HepG2 (cell line): ENCODE data around the gene GOLT1A. TPM values are rescaled to one million over a fixed set of nuclear protein-coding genes. Genes with fewer than 3 reads are reported as not detected.
A peak's percentile ranks its signal among the peaks of the same experiment; 100 is the strongest.

Source experiments
- AHR ChIP-seq: IDR thresholded peaks from 2 replicates; pipeline ENCODE4 v1.6.1; 2018; ENCODE audit warnings: missing genetic modification reagents, missing compliant biosample characterization
- ARNT2 ChIP-seq: sonication (generic); formaldehyde crosslinking; IDR thresholded peaks from 2 replicates; pipeline ENCODE4 v1.8.0; 2022; ENCODE audit warnings: mild to moderate bottlenecking, low read depth, missing genetic modification reagents, moderate library complexity
- CBFB ChIP-seq: sonication (generic); formaldehyde crosslinking; IDR thresholded peaks from 2 replicates; pipeline ENCODE4 v1.4.0; 2020; ENCODE audit warnings: missing genetic modification reagents
- ETV5 ChIP-seq: IDR thresholded peaks from 2 replicates; pipeline ENCODE4 v1.6.1; 2018; ENCODE audit warnings: missing biosample characterization, missing genetic modification reagents, inconsistent platforms, borderline replicate concordance
- HNF4A ChIP-seq: sonication (generic); formaldehyde crosslinking; IDR thresholded peaks from 2 replicates; pipeline ENCODE4 v1.4.0; 2020; ENCODE audit warnings: missing genetic modification reagents
- KLF16 ChIP-seq, 2 experiments: sonication (generic) in 1 of 2; formaldehyde crosslinking in 1 of 2; IDR thresholded peaks; 2 replicates each; pipeline versions ENCODE4 v1.6.1 to v1.8.0; 2016 to 2023; ENCODE audit warnings: missing genetic modification reagents in 2 of 2, missing compliant biosample characterization in 1 of 2
- NFKB2 ChIP-seq: sonication (generic); formaldehyde crosslinking; IDR thresholded peaks from 2 replicates; pipeline ENCODE4 v1.4.0; 2020; ENCODE audit warnings: missing genetic modification reagents, borderline replicate concordance
- PHF20 ChIP-seq: sonication (generic); formaldehyde crosslinking; IDR thresholded peaks from 2 replicates; pipeline ENCODE4 v1.5.0; 2020; ENCODE audit warnings: mild to moderate bottlenecking, missing genetic modification reagents
- REXO4 ChIP-seq: sonication (generic); formaldehyde crosslinking; IDR thresholded peaks from 2 replicates; pipeline ENCODE4 v1.8.0; 2022; ENCODE audit warnings: missing genetic modification reagents, mild to moderate bottlenecking, borderline replicate concordance
- SIX1 ChIP-seq: sonication (generic); formaldehyde crosslinking; IDR thresholded peaks from 2 replicates; pipeline ENCODE4 v1.4.0; 2020; ENCODE audit warnings: missing genetic modification reagents, borderline replicate concordance
- SOX6 ChIP-seq, 2 experiments: fragments of 450-650 bp in 1 of 2; sonication (generic) in 1 of 2; formaldehyde crosslinking in 1 of 2; IDR thresholded peaks; 2 replicates each; pipeline versions ENCODE4 v1.4.0 to v1.6.1; 2017 to 2020; ENCODE audit warnings: antibody characterized with exemption in 1 of 2, mild to moderate bottlenecking in 1 of 2, missing genetic modification reagents in 1 of 2
- SP4 ChIP-seq: sonication (generic); formaldehyde crosslinking; IDR thresholded peaks from 2 replicates; pipeline ENCODE4 v1.8.1; 2023; ENCODE audit warnings: mild to moderate bottlenecking, missing genetic modification reagents
- TCF7 ChIP-seq: sonication (generic); IDR thresholded peaks from 2 replicates; pipeline ENCODE4 v1.6.1; 2016; ENCODE audit warnings: antibody characterized with exemption, low read depth
- TMF1 ChIP-seq: sonication (generic); formaldehyde crosslinking; IDR thresholded peaks from 2 replicates; pipeline ENCODE4 v1.8.1; 2022; ENCODE audit warnings: low read depth, missing genetic modification reagents
- ZBTB7A ChIP-seq: sonication (generic); formaldehyde crosslinking; IDR thresholded peaks from 2 replicates; pipeline ENCODE4 v1.8.0; 2022; ENCODE audit warnings: mild to moderate bottlenecking, missing genetic modification reagents
- ZFP36L2 ChIP-seq: sonication (generic); formaldehyde crosslinking; IDR thresholded peaks from 2 replicates; pipeline ENCODE4 v1.4.0; 2020; ENCODE audit warnings: missing genetic modification reagents
- ZNF253 ChIP-seq: sonication (generic); formaldehyde crosslinking; IDR thresholded peaks from 2 replicates; pipeline ENCODE4 v1.8.0; 2022; ENCODE audit warnings: mild to moderate bottlenecking, missing genetic modification reagents, borderline replicate concordance
- ZNF30 ChIP-seq: sonication (generic); formaldehyde crosslinking; IDR thresholded peaks from 2 replicates; pipeline ENCODE4 v1.5.0; 2020; ENCODE audit warnings: mild to moderate bottlenecking, missing genetic modification reagents
- ZNF337 ChIP-seq: sonication (generic); formaldehyde crosslinking; IDR thresholded peaks from 2 replicates; pipeline ENCODE4 v1.5.1; 2020; ENCODE audit warnings: missing genetic modification reagents, low read depth, mild to moderate bottlenecking, borderline replicate concordance
- ZNF547 ChIP-seq: sonication (generic); formaldehyde crosslinking; IDR thresholded peaks from 2 replicates; pipeline ENCODE4 v1.5.1; 2020; ENCODE audit warnings: mild to moderate bottlenecking, missing genetic modification reagents
- ZNF674 ChIP-seq: sonication (generic); formaldehyde crosslinking; IDR thresholded peaks from 2 replicates; pipeline ENCODE4 v1.5.0; 2020; ENCODE audit warnings: low read depth, mild to moderate bottlenecking, missing genetic modification reagents
- polyA plus RNA-seq, 8 experiments: library from polyadenylated mRNA; depleted of rRNA in 3 of 8; stranded (reverse) in 7 of 8; unstranded in 1 of 8; fragments of >200 nt; fragmentation: Illumina TruSeq in 4 of 8; extraction: Trizol in 4 of 8; gene quantifications; 2 replicates each; pipeline versions ENCODE4 v1.2.1 to v1.2.3, GENCODE V29; 2011 to 2016; ENCODE audit warnings: low read depth in 4 of 8, missing spikeins in 1 of 8, mixed read lengths in 1 of 8; ENCODE audit not compliant: insufficient read depth in 1 of 8
- total RNA-seq, 5 experiments: library from RNA; depleted of rRNA; stranded (reverse); fragments of >200 nt; fragmentation: Illumina TruSeq; extraction: Trizol; gene quantifications; 2 replicates each; pipeline ENCODE4 v1.2.3, GENCODE V29; 2016; ENCODE audit warnings: low read depth in 1 of 5
- TF ChIP-seq, protein P1 (sequence below): sonication (generic); formaldehyde crosslinking; conservative IDR thresholded peaks from 2 replicates; pipeline ENCODE4 v1.4.0; 2020; ENCODE audit warnings: mild to moderate bottlenecking, missing genetic modification reagents, moderate library complexity
- TF ChIP-seq, protein P2 (sequence below): sonication (generic); formaldehyde crosslinking; IDR thresholded peaks from 2 replicates; pipeline ENCODE4 v1.8.0; 2022; ENCODE audit warnings: missing genetic modification reagents, mild to moderate bottlenecking, moderate library complexity, borderline replicate concordance
- TF ChIP-seq, protein P3 (sequence below): IDR thresholded peaks from 2 replicates; pipeline ENCODE4 v1.6.1; 2016; ENCODE audit warnings: mild to moderate bottlenecking, missing biosample characterization, missing genetic modification reagents

The GOLT1A gene
- total and polyA plus RNA-seq, 2 of the 13 experiments (the other 11 are each of a cell fraction or from before 2014, with no cell fraction given), result 25.8 to 28.0 TPM

DNA sequence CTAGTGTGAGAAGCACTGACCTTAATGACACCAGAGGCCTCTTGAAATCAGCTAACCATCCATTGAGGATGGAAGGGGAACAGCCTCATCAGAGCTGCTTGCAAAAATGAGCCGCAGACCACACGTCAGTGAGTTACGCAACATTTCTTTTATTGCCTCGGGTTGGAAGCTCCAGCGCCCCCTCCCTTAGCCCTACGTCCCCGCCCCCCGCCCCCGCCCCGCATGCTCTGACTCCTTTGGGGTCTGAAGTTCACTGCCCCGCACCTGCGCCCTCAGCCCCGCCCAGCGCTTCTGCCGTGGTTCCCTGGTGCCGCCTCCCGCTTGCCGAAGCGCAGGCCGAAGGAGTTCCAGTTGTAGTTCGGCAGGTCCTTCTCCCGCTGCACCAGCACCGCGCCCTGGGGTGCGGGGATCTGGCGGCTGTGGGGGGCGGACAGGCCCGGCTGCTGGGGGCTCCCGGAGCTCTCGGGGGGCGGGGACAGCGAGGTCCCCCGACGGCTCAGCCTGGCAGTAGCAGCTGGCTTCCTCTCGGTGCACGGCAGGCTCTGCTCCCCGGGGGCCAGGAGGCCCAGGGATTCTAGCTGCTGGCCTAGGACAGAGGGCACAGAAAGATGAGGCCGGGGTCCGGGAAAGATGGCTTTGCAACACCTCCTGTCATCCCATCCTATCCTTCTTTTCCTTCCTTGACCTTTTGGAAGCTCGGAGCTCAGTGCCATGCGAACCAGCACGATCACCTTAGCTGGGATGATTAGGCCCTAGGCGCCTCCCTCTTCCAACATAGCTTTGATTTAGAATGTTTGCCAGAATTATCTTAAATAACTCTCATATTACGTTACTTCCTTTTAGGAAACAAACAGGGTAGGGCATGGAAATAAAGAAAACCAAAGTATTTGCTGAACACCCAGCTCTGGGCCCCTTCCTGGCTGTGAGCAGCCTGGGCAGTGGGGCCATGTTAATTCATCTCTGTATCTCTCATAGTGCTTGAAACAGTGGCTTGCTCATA lies 23.3 kb downstream of the GOLT1A start (continued):
- TF ChIP-seq NFKB2 (0 out of 2 replicates have a peak, but pooled peaks have one; percentile 20), SIX1 (CRISPR knock-in tag) (no peak), TMF1 (no peak), ZNF674 (no peak), TCF7 (no peak), HNF4A (CRISPR knock-in tag) (peak; percentile 55), ZFP36L2 (no peak), AHR (CRISPR knock-in tag) (no peak), ETV5 (no peak), ZNF253 (CRISPR knock-in tag) (no peak), SOX6 (IDR thresholded peaks at IDR 0.05) (no peak), SOX6 (CRISPR knock-in tag; IDR thresholded peaks at IDR 0.05) (no peak), ZBTB7A (CRISPR knock-in tag) (no peak), ZNF547 (CRISPR knock-in tag) (no peak), ZNF337 (CRISPR knock-in tag) (no peak), ARNT2 (CRISPR knock-in tag) (0 out of 2 replicates have a peak, but pooled peaks have one; percentile 26), PHF20 (no peak), ZNF30 (CRISPR knock-in tag) (0 out of 2 replicates have a peak, but pooled peaks have one; percentile 29), SP4 (CRISPR knock-in tag) (no peak), KLF16 (CRISPR knock-in tag; IDR thresholded peaks at IDR 0.05) (0 out of 4 replicates have a peak, but pooled peaks of 1 of the 2 experiments have one; percentile 17), CBFB (CRISPR knock-in tag) (no peak), REXO4 (CRISPR knock-in tag) (no peak)
- TF ChIP-seq, protein P1, sequence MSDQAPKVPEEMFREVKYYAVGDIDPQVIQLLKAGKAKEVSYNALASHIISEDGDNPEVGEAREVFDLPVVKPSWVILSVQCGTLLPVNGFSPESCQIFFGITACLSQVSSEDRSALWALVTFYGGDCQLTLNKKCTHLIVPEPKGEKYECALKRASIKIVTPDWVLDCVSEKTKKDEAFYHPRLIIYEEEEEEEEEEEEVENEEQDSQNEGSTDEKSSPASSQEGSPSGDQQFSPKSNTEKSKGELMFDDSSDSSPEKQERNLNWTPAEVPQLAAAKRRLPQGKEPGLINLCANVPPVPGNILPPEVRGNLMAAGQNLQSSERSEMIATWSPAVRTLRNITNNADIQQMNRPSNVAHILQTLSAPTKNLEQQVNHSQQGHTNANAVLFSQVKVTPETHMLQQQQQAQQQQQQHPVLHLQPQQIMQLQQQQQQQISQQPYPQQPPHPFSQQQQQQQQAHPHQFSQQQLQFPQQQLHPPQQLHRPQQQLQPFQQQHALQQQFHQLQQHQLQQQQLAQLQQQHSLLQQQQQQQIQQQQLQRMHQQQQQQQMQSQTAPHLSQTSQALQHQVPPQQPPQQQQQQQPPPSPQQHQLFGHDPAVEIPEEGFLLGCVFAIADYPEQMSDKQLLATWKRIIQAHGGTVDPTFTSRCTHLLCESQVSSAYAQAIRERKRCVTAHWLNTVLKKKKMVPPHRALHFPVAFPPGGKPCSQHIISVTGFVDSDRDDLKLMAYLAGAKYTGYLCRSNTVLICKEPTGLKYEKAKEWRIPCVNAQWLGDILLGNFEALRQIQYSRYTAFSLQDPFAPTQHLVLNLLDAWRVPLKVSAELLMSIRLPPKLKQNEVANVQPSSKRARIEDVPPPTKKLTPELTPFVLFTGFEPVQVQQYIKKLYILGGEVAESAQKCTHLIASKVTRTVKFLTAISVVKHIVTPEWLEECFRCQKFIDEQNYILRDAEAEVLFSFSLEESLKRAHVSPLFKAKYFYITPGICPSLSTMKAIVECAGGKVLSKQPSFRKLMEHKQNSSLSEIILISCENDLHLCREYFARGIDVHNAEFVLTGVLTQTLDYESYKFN (CRISPR knock-in tag), result peak; percentile 26; the same call in 1 of the 2 replicates
- TF ChIP-seq, protein P2, sequence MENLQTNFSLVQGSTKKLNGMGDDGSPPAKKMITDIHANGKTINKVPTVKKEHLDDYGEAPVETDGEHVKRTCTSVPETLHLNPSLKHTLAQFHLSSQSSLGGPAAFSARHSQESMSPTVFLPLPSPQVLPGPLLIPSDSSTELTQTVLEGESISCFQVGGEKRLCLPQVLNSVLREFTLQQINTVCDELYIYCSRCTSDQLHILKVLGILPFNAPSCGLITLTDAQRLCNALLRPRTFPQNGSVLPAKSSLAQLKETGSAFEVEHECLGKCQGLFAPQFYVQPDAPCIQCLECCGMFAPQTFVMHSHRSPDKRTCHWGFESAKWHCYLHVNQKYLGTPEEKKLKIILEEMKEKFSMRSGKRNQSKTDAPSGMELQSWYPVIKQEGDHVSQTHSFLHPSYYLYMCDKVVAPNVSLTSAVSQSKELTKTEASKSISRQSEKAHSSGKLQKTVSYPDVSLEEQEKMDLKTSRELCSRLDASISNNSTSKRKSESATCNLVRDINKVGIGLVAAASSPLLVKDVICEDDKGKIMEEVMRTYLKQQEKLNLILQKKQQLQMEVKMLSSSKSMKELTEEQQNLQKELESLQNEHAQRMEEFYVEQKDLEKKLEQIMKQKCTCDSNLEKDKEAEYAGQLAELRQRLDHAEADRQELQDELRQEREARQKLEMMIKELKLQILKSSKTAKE (CRISPR knock-in tag), result no peak
- TF ChIP-seq, protein P3, sequence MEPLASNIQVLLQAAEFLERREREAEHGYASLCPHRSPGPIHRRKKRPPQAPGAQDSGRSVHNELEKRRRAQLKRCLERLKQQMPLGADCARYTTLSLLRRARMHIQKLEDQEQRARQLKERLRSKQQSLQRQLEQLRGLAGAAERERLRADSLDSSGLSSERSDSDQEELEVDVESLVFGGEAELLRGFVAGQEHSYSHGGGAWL (CRISPR knock-in tag), result 0 out of 2 replicates have a peak, but pooled peaks have one; percentile 41
